DMS 273 treated with DMSO at 0.1 percent for 48 hours (cell line): ENCODE data around the gene ZBTB34.
A peak's percentile ranks its signal among the peaks of the same experiment; 100 is the strongest.

Source experiments
- DNase-seq: peaks from one replicate; lab custom pipeline; 2025; lab: John Stamatoyannopoulos, UW

ZBTB34 gene

GRCh38 chr9:126876531-126876930, 16.1 kb downstream of the ZBTB34 start:
- DNase-seq, result no peak

- DNase-seq, result no peak
Measured at GRCh38 chr9:126877418-126877817, 17.0 kb downstream of the ZBTB34 start.

GRCh38 chr9:126879288-126879687, 18.8 kb downstream of the ZBTB34 start:
- DNase-seq, result no peak

GRCh38 chr9:126880226-126880946, 19.9 kb downstream of the ZBTB34 start:
- DNase-seq, result no peak

- DNase-seq, result no peak
Measured at GRCh38 chr9:126880947-126881332, 20.5 kb downstream of the ZBTB34 start.

GRCh38 chr9:126882746-126883145, 22.3 kb downstream of the ZBTB34 start:
- DNase-seq, result no peak

- DNase-seq, result no peak
Measured at GRCh38 chr9:126883636-126884035, 23.2 kb downstream of the ZBTB34 start.

- DNase-seq, result no peak
Measured at GRCh38 chr9:126885131-126885641, 24.7 kb downstream of the ZBTB34 start.

GRCh38 chr9:126886034-126886822, 25.8 kb downstream of the ZBTB34 start:
- no peak for DNase-seq

- DNase-seq, result no peak
Measured at GRCh38 chr9:126886897-126887296, 26.5 kb downstream of the ZBTB34 start.

- no peak for DNase-seq
Measured at GRCh38 chr9:126891676-126892075, 31.2 kb downstream of the ZBTB34 start.

- no peak for DNase-seq
Measured at GRCh38 chr9:126893079-126893478, 32.6 kb downstream of the ZBTB34 start.

- DNase-seq, result no peak
Measured at GRCh38 chr9:126894052-126894603, 33.7 kb downstream of the ZBTB34 start.

GRCh38 chr9:126902210-126902609, 41.8 kb downstream of the ZBTB34 start:
- DNase-seq, result peak; percentile 62

GRCh38 chr9:126904586-126904985, 44.1 kb downstream of the ZBTB34 start:
- no peak for DNase-seq

GRCh38 chr9:126906091-126906490, 45.7 kb downstream of the ZBTB34 start:
- peak; percentile 64 for DNase-seq

- no peak for DNase-seq
Measured at GRCh38 chr9:126907058-126907457, 46.6 kb downstream of the ZBTB34 start.

- peak; percentile 88 for DNase-seq
Measured at GRCh38 chr9:126914458-126915280, 54.2 kb downstream of the ZBTB34 start, which contains the start of gene RALGPS1. RALGPS1 (plus strand) TSS chr9:126914782; CDS start chr9:126962290, 47,508 bp downstream.

GRCh38 chr9:126915281-126915816, 54.9 kb downstream of the ZBTB34 start:
- no peak for DNase-seq

- no peak for DNase-seq
Measured at GRCh38 chr9:126915846-126916543, 55.6 kb downstream of the ZBTB34 start.

- no peak for DNase-seq
Measured at GRCh38 chr9:126916909-126917308, 56.5 kb downstream of the ZBTB34 start.
